Upper lobe of right lung (tissue), 1 donor: ENCODE data around the gene MYH11. TPM values are rescaled to one million over a fixed set of nuclear protein-coding genes. Genes with fewer than 3 reads are reported as not detected.

Source experiments
- ATAC-seq: fragments of 200-7000 bp; cut with Tn5 transposase; one replicate; pipeline ENCODE4 v1.9.1; 2020; ENCODE audit warnings: mild to moderate bottlenecking, moderate library complexity
- DNase-seq: peaks from one replicate; pipeline ENCODE4 v3.0.0-alpha.2; 2020
- H3K27ac ChIP-seq: fragments of 200-600 bp; one replicate; pipeline ENCODE4 v1.8.0; 2022
- H3K27me3 ChIP-seq: fragments of 200-600 bp; one replicate; pipeline ENCODE4 v1.8.0; 2022; ENCODE audit warnings: mild to moderate bottlenecking
- H3K36me3 ChIP-seq: fragments of 200-600 bp; one replicate; pipeline ENCODE4 v1.8.0; 2022
- H3K4me1 ChIP-seq: fragments of 200-600 bp; one replicate; pipeline ENCODE4 v1.8.0; 2022
- H3K4me3 ChIP-seq: fragments of 200-600 bp; one replicate; pipeline ENCODE4 v1.8.0; 2022; ENCODE audit warnings: mild to moderate bottlenecking
- H3K9me3 ChIP-seq: fragments of 200-600 bp; one replicate; pipeline ENCODE4 v1.8.0; 2022
- intact Hi-C: fragments of 100-400 bp; cut with DNase I; formaldehyde crosslinking; loops from one replicate; pipeline ENCODE4 v1.11.0; 2022
- total RNA-seq: library from RNA; stranded (reverse); fragmentation: NEBNext Ultra II Directional; extraction: Animal tissue kit (Norgen Biotek cat#: 25700); gene quantifications from one replicate; pipeline ENCODE4 v1.2.1, GENCODE V29; 2021
- TF ChIP-seq, protein P1 (sequence below): fragments of 200-600 bp; IDR thresholded peaks from one replicate; pipeline ENCODE4 v1.8.0; 2022; ENCODE audit warnings: antibody characterized with exemption
- donor health status: DM: no; HTN: yes; CAD: no; lungs with severe emphysema.

Gene MYH11
- total RNA-seq, 1 donor from 2014 or later = 106 TPM

DNA sequence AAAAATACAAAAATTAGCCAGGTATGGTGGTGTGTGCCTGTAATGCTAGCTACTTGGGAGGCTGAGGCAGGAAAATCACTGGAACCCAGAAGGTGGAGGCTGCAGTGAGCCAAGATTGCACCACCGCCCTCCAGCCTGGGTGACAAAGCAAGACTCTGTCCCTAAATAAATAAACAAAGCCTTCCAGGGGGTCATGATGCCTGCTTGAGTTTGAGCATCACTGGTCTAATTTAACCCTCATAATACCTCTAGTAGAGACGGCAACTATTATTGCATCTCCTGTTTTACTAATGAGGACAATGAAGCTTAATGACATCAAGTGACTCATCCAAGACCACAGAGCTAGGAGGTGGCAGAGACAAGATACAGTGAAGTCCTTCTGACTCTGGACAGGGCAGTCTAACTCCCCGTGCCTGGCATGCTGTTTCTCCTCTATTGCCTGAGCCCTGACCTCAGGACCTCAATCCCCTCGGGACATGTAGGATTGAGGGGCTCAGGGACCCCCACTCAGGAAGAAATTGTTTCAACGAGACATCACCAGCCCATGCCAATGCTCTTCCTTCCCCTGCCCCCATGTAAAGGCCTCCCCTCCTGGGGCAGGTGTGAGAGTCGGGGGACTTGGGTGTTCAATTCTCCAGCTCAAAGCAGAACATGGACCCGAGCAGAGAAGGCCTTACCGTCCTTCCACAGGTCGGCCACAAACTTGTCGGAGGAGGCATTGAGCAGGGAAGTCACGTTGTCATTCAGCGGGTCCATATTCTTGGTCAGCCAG is 103.9 kb downstream of the MYH11 start:
- no peak overlapping the region for H3K27ac ChIP-seq
- H3K27me3 ChIP-seq = no peaks in the 10 kb centered on the region
- DNase-seq (no peak), ATAC-seq (no peak)
- H3K4me1 ChIP-seq = no peaks in the 10 kb centered on the region
- no peaks in the 10 kb centered on the region for H3K36me3 ChIP-seq
- TF ChIP-seq, protein P1, sequence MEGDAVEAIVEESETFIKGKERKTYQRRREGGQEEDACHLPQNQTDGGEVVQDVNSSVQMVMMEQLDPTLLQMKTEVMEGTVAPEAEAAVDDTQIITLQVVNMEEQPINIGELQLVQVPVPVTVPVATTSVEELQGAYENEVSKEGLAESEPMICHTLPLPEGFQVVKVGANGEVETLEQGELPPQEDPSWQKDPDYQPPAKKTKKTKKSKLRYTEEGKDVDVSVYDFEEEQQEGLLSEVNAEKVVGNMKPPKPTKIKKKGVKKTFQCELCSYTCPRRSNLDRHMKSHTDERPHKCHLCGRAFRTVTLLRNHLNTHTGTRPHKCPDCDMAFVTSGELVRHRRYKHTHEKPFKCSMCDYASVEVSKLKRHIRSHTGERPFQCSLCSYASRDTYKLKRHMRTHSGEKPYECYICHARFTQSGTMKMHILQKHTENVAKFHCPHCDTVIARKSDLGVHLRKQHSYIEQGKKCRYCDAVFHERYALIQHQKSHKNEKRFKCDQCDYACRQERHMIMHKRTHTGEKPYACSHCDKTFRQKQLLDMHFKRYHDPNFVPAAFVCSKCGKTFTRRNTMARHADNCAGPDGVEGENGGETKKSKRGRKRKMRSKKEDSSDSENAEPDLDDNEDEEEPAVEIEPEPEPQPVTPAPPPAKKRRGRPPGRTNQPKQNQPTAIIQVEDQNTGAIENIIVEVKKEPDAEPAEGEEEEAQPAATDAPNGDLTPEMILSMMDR = no peak
- no peak overlapping the region for H3K4me3 ChIP-seq
- no peaks in the 10 kb centered on the region for H3K9me3 ChIP-seq
- intact Hi-C loops = no loop called here

DNA sequence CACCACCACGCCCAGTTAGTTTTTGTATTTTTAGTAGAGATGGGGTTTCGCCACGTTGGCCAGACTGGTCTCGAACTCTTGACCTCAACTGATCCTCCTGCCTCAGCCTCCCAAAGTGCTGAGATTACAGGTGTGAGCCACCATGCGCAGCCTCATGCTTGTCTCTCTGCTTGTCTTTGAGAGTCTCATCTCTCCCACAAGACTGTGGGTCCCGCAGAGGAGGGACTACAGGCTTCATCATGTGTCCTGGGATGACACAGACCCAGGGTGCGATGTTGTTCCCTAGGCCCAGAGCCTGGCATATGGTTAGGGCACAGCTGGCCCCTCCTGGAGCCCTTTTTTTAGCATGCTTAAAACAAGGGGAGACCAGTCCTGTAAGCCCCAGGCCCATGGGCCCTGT is 104.9 kb downstream of the MYH11 start:
- TF ChIP-seq, protein P1 = no peak
- ATAC-seq = no peak
- Histone ChIP-seq H3K4me1 (no peaks in the 10 kb centered on the region), H3K9me3 (no peaks in the 10 kb centered on the region), H3K4me3 (no peak overlapping the region), H3K27ac (no peak overlapping the region), H3K36me3 (no peaks in the 10 kb centered on the region), H3K27me3 (no peaks in the 10 kb centered on the region)
- DNase-seq = no peak
- intact Hi-C loops = no loop called here

DNA sequence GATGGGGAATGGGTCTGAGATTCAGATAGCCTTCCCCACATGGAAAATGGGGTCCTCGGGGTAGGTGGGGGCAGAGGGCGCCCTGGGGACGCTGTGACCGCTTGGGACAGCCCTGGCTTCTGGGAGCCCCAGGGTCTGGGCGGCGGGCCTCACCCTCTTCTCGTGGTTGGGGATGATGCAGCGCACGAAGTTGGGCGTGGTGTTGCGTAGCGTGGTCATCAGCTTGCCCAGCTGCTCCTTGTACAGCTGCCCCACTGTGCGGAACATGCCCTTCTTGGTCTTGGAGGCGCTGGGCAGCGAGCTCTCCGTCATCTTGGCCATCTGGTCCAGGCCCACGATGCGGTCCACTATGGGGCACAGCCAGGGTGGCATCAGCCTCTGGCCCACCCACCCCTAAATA is 106.8 kb downstream of the MYH11 start:
- Histone ChIP-seq H3K9me3 (no peaks in the 10 kb centered on the region), H3K4me1 (no peaks in the 10 kb centered on the region), H3K27ac (no peak overlapping the region), H3K4me3 (no peak overlapping the region), H3K36me3 (no peaks in the 10 kb centered on the region), H3K27me3 (no peaks in the 10 kb centered on the region)
- TF ChIP-seq, protein P1 = no peak
- intact Hi-C loops = no loop called here
- no peak for ATAC-seq
- no peak for DNase-seq

DNA sequence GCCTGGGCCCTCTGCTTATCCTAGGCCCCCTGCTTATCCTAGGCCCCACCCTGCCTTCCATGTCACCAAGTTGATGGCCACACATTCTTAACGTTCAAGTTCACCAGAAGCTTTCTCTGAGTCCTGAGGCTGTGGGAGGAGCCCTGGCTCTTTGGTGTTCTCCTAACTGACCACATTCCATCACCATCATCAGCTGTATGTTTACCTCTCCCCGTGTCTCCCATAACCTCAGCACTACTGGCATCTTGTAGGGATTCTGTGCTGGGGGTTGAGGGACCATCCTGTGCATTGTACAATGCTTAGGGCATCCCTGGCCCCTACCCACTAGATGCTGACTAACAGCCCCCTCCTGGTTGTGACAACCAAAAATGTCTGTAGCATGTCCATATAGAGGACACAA is 107.5 kb downstream of the MYH11 start:
- no peak for DNase-seq
- Histone ChIP-seq H3K4me1 (no peaks in the 10 kb centered on the region), H3K27ac (no peak overlapping the region), H3K9me3 (no peaks in the 10 kb centered on the region), H3K27me3 (no peaks in the 10 kb centered on the region), H3K4me3 (no peak overlapping the region), H3K36me3 (no peaks in the 10 kb centered on the region)
- intact Hi-C loops = no loop called here
- ATAC-seq = no peak
- TF ChIP-seq, protein P1 = no peak

DNA sequence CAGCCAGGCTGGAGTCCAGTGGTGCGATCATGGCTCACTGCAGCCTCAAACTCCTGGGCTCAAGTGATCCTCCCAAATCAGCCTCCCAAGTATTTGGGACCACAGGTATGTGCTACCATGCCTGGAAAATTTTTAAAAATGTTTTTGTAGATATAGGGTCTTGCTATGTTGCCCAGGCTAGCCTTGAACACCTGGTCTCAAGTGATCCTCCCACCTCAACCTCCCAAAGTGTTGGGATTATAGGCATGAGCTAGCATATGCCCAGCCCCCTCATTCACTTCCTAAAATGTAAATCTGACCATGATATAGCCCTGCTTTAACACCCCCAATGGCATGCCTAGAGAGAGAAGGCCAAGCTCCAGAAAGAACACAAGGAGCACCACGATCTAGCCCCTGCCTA is 108.2 kb downstream of the MYH11 start:
- no peak overlapping the region for H3K27ac ChIP-seq
- intact Hi-C loops = no loop called here
- TF ChIP-seq, protein P1 = no peak
- no peak overlapping the region for H3K4me3 ChIP-seq
- ATAC-seq (no peak), DNase-seq (no peak)
- H3K27me3 ChIP-seq = no peaks in the 10 kb centered on the region
- H3K9me3 ChIP-seq = no peaks in the 10 kb centered on the region
- H3K36me3 ChIP-seq = no peaks in the 10 kb centered on the region
- H3K4me1 ChIP-seq = no peaks in the 10 kb centered on the region
